Activated CD8-positive, alpha-beta memory T cell treated with anti-CD3 and anti-CD28 coated beads for 36 hours (primary cell): ENCODE data around the gene DSTYK. TPM values are rescaled to one million over a fixed set of nuclear protein-coding genes. Genes with fewer than 3 reads are reported as not detected.

Experiments
- CTCF ChIA-PET: fragments of 350-600 bp; sonication (Branson Sonifier 250); formaldehyde crosslinking; loops from one replicate; lab custom pipeline; 2021; ENCODE audit warnings: antibody characterized with exemption; lab: Charles Lee
- POLR2A ChIA-PET: fragments of 350-600 bp; sonication (Branson Sonifier 250); formaldehyde crosslinking; loops from one replicate; lab custom pipeline; 2021; ENCODE audit warnings: antibody characterized with exemption; lab: Charles Lee
- total RNA-seq, 2 experiments: library from RNA; stranded (reverse); gene quantifications; one replicate each; pipeline ENCODE4 v1.2.3, GENCODE V29; 2021

Gene DSTYK, protein sequence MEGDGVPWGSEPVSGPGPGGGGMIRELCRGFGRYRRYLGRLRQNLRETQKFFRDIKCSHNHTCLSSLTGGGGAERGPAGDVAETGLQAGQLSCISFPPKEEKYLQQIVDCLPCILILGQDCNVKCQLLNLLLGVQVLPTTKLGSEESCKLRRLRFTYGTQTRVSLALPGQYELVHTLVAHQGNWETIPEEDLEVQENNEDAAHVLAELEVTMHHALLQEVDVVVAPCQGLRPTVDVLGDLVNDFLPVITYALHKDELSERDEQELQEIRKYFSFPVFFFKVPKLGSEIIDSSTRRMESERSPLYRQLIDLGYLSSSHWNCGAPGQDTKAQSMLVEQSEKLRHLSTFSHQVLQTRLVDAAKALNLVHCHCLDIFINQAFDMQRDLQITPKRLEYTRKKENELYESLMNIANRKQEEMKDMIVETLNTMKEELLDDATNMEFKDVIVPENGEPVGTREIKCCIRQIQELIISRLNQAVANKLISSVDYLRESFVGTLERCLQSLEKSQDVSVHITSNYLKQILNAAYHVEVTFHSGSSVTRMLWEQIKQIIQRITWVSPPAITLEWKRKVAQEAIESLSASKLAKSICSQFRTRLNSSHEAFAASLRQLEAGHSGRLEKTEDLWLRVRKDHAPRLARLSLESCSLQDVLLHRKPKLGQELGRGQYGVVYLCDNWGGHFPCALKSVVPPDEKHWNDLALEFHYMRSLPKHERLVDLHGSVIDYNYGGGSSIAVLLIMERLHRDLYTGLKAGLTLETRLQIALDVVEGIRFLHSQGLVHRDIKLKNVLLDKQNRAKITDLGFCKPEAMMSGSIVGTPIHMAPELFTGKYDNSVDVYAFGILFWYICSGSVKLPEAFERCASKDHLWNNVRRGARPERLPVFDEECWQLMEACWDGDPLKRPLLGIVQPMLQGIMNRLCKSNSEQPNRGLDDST
- total RNA-seq = 10 to 100 TPM; 18.0 to 18.1 TPM

DNA sequence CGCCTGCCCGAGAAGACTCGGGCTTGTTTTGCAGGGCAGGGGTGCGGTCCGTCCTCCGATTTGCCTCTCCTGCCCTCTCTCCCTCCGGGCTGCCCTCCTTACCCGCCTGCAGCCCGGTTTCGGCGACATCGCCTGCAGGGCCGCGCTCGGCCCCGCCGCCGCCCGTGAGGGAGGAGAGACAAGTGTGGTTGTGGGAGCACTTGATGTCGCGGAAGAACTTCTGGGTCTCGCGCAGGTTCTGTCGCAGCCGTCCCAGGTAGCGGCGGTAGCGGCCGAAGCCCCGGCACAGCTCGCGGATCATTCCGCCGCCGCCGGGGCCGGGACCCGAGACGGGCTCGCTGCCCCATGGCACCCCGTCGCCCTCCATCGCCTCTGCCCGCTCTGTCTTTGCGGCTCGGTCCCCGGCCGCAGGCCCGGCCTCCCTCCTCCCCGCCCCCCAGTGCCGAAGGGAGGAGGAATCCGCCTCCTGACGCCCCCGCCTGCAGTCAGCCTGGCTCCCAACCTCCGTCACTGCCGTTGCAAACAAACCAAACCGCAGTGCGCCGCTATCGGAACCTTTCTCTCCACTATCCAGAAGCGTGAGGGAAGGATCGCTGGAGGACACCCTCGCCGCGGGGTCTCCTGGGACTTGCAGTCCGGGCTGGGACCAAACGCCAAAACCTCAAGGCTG lies at the start of gene DSTYK:
Gene DSTYK (minus strand): TSS at position 534 of the 670 bp plus-strand sequence. CDS start 167 bp downstream, at position 367.
- ChIA-PET CTCF (interaction anchor here (2.4 kb wide), 1 partner anchor 12 kb away, joined by 8 read pairs; no protein-coding TSS in a partner anchor), POLR2A (interaction anchor here (0.6 to 1.9 kb wide), 4 partner anchors 11 to 88 kb away, joined by 3 to 10 read pairs (median 6); partner anchors contain the start of gene TMCC2)

DNA sequence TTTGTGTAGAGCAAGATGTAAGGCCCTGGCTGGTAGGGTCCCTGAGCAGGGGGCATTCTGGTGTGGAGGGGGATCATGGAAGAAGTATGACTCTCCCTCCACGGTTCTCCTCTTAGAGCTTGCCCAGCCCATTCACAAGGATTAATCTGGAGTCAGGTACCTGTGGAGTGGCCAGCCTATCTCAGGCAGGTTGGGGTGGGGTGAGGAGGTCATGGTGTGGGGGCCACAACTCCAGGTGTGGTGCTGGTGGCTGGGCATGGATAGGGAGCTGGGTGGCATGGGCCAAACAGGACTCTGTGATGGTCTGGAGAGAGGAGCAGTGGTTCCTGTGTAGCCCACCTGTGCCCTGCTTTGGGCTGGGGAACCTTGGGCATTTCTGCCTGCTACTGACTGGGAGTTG lies 48.5 kb upstream of the DSTYK start:
- ChIA-PET POLR2A (no interaction called here), CTCF (interaction anchor here (0.9 to 3.1 kb wide), 7 partner anchors 13 to 319 kb away, joined by 3 to 9 read pairs (median 6); partner anchors contain the start of gene TMCC2)

DNA sequence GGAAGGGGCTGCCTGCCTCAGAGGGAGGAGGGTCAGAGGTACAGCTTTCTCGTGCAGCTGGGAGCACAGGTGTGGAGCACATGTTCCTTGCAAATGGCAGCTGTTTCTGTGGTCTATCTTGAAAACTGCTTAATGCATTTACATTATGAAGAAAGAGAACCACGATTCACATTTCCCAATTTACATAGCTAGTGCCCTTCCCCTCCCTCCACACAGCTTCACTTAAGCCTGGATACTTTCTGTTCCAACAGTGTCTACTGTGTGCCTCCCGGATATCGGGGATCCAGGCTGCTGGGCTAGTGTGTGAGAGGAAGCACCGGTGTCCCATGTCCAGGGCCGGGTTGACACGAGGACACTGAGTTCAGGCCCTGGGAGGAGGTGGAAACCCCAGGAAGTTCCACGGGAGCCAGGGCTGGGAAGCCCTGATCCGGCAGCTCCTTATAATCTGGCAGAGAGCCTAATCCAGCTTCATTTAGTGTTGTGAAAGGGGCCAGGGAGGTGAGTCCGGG lies 47.9 kb upstream of the DSTYK start:
- CTCF ChIA-PET = interaction anchor here (1.0 to 6.0 kb wide), 5 partner anchors 14 to 318 kb away, joined by 3 to 72 read pairs (median 8); partner anchors contain the start of gene TMCC2
- POLR2A ChIA-PET = no interaction called here

GRCh38 chr1:205258719-205259118 lies 47.2 kb upstream of the DSTYK start:
- CTCF ChIA-PET = interaction anchor here (0.6 to 6.0 kb wide), 5 partner anchors 19 to 318 kb away, joined by 3 to 72 read pairs (median 3); partner anchors contain the start of genes NUAK2 and TMCC2
- POLR2A ChIA-PET = no interaction called here

GRCh38 chr1:205258261-205258691 lies 46.8 kb upstream of the DSTYK start:
- POLR2A ChIA-PET = no interaction called here
- CTCF ChIA-PET = interaction anchor here (0.6 to 6.0 kb wide), 5 partner anchors 15 to 269 kb away, joined by 3 to 72 read pairs (median 4); partner anchors contain the start of genes NUAK2 and TMCC2

GRCh38 chr1:205257735-205258134 lies 46.2 kb upstream of the DSTYK start:
- CTCF ChIA-PET = interaction anchor here (0.6 to 6.0 kb wide), 7 partner anchors 16 to 269 kb away, joined by 3 to 72 read pairs (median 4); partner anchors contain the start of gene TMCC2
- POLR2A ChIA-PET = no interaction called here

DNA sequence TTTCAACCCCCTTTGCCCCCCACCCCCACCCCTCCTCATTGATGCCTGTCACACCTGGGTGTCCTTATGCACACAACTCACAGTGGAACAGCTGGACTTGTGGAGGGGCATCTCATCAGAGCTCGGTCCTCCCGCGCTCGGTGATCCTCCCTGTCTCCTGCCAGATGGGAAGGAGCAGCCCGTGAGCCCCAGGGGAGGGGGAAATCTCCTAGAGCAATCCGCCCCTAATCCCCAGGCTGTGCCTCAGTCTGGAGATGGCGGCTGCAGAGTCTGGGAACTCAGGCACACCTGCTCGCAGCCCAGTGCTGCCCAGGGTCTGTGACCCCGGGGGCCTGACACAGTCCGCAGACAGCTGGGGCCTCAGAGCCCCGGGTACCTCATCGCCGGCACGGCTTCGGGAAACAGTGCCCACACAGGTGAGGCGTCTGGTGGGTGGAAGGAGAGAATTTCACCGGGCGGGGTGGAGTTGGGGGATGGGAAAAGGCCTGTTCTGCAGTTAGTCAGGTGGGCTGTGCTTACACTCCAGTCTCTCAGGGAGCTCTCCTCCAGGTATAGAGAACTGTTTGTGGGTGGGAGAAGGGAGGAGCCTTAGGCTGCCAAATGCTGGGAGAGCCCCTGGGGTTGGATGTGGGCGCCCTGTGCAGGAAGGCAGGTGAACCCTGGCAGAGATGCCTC lies 45.6 kb upstream of the DSTYK start:
- ChIA-PET CTCF (interaction anchor here (0.6 to 6.0 kb wide), 21 partner anchors 8 to 268 kb away, joined by 3 to 72 read pairs (median 5); partner anchors contain the start of gene TMCC2), POLR2A (interaction anchor here (1.4 kb wide), 1 partner anchor 28 kb away, joined by 4 read pairs; no protein-coding TSS in a partner anchor)

DNA sequence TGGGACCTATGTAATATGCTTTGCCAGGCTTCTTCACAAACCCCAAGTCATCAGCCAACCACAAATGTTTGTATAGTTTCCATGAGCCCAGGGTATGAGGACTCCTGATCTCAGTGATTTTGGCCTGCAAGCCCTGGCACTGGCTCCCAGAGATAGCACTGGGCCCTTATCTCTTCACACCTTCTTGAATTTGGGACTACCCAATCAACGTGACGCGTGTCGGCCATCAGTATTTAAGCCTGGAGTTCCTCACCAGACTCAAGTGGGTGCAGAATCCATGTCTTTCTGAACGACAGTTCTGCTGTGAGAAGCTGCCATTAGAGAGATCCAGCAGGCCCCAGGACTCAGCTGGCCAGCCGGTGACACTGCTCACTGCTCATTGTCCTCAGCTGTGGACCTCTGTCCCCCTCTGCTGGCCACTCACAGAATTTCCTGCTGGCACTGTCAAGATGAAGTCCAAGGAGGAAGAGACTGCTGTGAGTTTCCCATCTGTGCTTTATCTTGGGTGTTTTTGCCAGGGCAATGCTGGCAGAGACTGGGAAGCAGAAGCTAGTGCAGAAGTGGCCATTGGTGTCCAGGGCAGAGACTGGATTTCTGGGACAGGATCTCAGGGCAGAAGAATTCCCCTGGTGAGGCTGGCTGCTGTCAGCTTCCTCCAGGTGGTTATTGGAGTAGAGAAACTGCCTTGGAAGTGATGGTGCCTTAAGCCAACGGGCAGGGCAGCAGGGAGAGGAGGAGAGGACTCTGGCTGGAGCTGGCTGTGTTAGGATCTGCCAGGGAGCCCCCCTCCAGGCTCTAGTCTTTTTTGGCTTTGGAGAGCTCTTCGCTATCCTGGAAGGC lies 44.7 kb upstream of the DSTYK start:
- ChIA-PET CTCF (interaction anchor here (0.6 to 6.0 kb wide), 27 partner anchors 9 to 268 kb away, joined by 3 to 72 read pairs (median 4); partner anchors contain the start of gene TMCC2), POLR2A (interaction anchor here (1.4 kb wide), 1 partner anchor 28 kb away, joined by 4 read pairs; no protein-coding TSS in a partner anchor)

DNA sequence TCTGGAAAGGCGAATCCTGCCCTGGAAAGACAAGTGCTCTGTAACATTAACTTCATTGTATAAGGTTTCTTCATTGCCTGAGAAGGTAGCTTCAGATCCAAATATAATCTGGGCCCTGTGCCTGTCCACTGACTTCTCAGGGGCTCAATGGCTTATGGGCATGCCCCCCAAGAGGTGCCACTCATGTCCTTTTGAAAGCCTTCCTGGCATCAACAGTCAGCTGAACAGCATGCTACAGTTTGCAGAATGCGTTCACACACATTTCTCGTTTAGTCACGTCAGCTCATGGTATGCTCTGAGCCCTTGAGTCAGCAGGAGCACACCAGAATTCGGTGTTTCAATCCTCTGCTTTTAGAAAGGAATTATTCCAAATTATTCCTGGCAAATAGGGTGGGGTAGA lies 40.1 kb upstream of the DSTYK start:
- ChIA-PET CTCF (interaction anchor here (1.1 to 2.6 kb wide), 3 partner anchors 13 to 22 kb away, joined by 3 to 8 read pairs (median 4); no protein-coding TSS in a partner anchor), POLR2A (no interaction called here)

DNA sequence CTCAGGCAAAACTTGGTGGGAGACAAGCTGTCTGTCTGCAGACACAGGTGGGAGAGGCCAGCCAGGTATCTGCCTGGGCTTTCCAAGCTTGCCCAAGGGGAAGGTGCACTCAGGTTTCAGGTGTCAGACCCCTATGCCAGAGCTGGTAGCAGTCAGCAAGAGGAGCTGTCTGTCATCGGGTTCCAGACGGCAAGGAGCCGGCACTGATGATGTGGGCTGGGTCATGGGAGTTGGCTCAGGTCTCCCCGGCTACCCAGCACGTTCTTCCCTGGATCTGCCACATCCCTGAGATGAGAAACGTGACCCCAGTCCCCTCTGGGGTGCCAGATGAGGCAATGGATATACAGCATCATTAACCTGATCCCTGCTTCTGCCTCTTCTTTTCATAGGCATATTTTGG lies 39.2 kb upstream of the DSTYK start:
- CTCF ChIA-PET = interaction anchor here (1.1 to 2.6 kb wide), 3 partner anchors 12 to 23 kb away, joined by 3 to 8 read pairs (median 4); no protein-coding TSS in a partner anchor
- POLR2A ChIA-PET = no interaction called here

DNA sequence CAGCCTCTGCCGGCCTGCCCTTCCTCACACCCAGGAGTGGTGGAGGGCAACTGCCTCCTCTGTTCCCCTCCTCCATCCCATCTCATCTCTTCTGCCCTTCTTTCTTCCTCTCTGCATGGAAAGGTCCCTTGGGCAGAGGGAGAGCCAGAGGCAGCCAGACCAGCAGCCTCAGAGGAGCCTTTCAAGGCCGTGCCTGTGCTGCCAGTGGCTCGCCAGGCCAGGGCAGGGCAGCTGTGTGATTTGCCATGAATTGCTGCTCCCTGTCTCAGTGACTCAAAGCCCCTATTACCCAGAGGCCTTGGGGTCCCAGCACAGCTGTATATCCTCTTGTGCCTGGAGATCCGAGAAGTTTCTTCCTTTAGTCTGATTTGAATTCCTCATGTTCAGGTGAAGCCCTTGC lies 38.1 kb upstream of the DSTYK start:
- CTCF ChIA-PET = interaction anchor here (1.3 kb wide), 1 partner anchor 20 kb away, joined by 4 read pairs; no protein-coding TSS in a partner anchor
- POLR2A ChIA-PET = no interaction called here

- CTCF ChIA-PET = interaction anchor here (1.3 kb wide), 1 partner anchor 19 kb away, joined by 4 read pairs; no protein-coding TSS in a partner anchor
- POLR2A ChIA-PET = no interaction called here
Measured at GRCh38 chr1:205248793-205249601, 37.5 kb upstream of the DSTYK start.

GRCh38 chr1:205247130-205247921 lies 35.8 kb upstream of the DSTYK start:
- ChIA-PET CTCF (interaction anchor here (0.8 to 1.7 kb wide), 3 partner anchors 8 to 17 kb away, joined by 3 to 8 read pairs (median 3); no protein-coding TSS in a partner anchor), POLR2A (no interaction called here)

- ChIA-PET POLR2A (no interaction called here), CTCF (interaction anchor here (0.8 to 1.7 kb wide), 3 partner anchors 8 to 17 kb away, joined by 3 to 8 read pairs (median 3); no protein-coding TSS in a partner anchor)
Measured at GRCh38 chr1:205246351-205247119, 35.0 kb upstream of the DSTYK start.
